GM21737 (cell line): Measurements from ENCODE around the gene ACE.

Source experiments
- ATAC-seq: cut with Tn5 transposase; IDR thresholded peaks from one replicate; pipeline ENCODE4 v1.9.1; 2021; ENCODE audit warnings: mild to moderate bottlenecking, moderate library complexity; ENCODE audit not compliant: unreplicated experiment

The ACE gene

DNA sequence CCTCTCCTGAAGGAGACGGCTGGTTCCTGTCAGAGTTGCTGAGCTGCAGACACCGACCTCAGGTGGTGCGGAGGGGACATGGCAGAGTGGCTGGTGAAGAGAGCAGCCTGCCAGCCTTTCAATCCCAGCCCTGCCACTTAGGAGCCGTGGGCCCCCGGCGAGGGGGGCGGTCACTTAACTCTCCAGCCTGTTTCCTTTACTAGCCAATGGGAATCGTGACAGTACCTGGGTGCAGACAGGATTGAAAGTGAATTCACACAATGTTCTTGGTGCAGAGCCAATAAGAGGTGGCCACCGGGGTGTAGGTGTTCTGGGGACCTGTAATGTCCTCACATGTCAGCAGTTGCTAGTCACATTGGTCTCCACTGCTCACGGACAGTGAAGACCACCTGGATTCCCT lies 13.5 kb downstream of the ACE start:
- ATAC-seq = no peak

- no peak for ATAC-seq
These were observed 14.1 kb downstream of the ACE start for GRCh38 chr17:63490858-63491400.

DNA sequence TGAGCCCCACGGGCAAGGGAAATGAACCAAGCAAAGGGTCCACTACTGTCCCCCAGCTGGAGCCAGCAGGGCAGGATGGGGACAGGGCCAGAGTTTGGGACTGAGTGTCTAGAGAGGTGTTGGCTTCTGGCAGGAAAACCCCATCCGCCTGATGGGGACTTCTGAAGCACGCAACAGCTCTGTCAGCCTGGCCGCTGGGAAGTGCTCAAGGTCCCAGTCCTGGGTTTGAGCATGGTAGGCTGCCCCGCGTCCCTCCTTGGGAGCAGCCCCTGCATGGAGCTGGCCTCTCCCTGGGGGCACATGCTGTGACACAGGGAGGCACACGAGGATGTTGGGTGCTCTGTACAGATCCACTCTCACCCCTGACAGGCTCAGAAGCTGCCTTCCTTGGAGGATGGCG lies 14.6 kb downstream of the ACE start:
- ATAC-seq = no peak

- ATAC-seq = no peak
These were observed 15.2 kb downstream of the ACE start for GRCh38 chr17:63491977-63492618.

DNA sequence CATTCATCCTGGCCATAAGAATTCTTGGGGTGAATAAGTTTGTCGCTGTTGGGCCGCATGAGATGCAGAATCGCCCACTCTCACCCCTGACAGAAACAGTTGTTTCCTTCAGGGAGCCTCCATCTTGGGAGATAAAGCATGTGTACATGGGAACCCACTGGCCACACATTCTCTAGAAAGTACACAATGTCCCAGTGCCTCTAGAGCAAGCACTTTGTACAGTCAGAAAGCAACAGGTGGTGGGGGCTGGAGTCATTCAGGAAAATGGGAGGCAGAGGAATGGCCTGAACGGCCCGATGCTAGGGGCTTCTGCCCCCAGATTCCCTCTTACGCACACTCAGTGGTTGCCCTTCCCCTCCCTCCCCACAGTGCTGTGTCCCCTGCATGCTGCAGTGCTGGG lies 16.1 kb downstream of the ACE start:
- no peak for ATAC-seq

- ATAC-seq = no peak
These were observed 16.6 kb downstream of the ACE start for GRCh38 chr17:63493411-63493810.

GRCh38 chr17:63494300-63494928 lies 17.6 kb downstream of the ACE start:
- no peak for ATAC-seq

- no peak for ATAC-seq
These were observed 18.6 kb downstream of the ACE start for GRCh38 chr17:63495491-63495890.

GRCh38 chr17:63496177-63496576 lies 19.3 kb downstream of the ACE start:
- ATAC-seq = no peak

GRCh38 chr17:63496663-63497400 lies 20.0 kb downstream of the ACE start:
- no peak for ATAC-seq

DNA sequence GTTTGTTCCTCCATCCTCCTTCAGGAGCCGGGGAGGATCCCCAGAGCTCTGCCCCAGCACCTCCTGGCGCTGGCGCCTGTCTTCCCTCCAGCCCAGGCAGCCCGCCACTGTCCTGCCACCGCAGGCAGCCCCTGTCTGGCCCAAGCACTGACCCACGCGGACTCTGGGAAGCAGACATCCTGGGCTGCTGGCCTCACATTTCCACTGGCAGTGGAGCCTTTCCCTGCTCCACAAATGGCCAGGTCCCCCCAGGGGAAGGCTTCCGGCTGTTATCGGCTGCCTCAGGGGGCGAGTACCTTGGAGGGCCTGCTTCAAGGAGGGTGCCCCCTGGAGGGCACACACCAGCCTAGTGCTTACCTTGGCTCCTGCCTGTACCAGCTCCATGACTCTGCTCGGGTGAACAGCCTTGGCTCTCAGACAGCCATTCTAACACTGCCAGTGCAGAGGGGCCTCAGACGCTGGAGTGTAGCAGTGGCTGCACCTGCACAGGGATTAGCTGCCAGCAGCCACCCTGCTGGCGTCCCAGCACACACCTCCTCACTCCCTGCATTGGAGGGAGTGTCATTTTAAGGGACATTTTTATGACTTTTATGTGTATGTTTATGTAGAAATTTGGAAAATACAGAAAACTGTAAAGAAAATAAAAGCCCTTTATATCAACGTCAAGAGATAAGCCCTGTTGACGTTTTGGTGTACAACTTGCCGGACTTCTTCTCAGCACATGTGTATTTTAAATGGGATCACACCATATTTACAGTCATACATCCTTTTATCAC lies 21.0 kb downstream of the ACE start:
- no peak for ATAC-seq

- ATAC-seq = no peak
These were observed 21.9 kb downstream of the ACE start for GRCh38 chr17:63498626-63499195.

DNA sequence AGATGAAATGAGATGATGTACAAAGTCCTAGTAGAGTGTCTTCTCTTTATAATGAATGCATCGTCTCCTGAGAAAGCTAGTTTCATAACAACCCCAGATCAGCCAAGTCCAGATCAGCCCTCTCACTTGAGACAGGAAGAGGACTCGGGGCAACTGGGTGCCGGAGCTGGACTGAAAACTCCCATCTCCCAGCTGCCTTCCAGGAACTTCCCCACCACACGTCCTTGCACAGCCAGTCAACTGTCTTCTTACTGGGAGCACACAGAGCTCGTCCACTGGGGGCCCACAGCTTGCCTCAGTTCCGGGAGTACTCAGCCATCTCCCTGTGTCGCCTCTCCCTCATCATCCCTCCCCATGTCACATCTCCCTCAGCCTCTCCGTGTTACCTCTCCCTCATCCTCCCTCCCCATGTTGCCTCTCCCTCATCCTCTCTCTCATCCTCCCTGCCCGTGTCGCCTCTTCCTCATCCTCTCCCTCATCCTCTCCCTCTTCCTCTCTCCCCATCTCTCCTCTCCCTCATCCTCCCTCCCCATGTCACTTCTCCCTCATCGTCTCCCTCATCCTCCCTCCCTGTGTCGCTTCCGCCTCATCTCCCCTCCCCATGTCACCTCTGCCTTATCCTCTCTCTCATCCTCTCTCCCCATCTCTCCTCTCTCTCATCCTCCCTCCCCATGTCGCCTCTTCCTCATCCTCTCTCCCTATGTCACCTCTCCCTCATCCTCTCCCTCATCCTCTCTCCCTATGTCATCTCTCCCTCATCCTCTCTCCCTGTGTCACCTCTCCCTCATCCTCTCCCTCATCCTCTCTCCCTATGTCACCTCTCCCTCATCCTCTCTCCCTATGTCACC lies 23.9 kb downstream of the ACE start:
- ATAC-seq = no peak

GRCh38 chr17:63503341-63503705 lies 26.5 kb downstream of the ACE start:
- ATAC-seq = no peak

DNA sequence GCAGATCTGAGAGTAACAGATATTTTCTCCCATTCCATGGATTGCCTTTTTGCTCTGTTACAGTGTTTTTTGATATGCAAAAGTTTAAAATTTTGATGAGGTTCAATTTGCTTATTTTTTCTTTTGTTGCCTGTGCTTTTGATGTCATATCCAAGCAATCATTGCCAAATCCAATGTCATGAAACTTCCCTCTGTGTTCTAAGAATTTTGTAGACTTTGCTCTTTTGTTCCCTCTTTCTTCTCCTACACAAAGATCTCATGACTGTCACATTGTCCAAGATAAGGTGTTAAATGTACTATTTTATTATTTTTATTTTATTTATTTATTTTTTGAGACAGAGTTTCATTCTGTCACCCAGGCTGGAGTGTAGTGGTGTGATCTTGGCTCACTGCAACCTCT lies 27.4 kb downstream of the ACE start:
- no peak for ATAC-seq

DNA sequence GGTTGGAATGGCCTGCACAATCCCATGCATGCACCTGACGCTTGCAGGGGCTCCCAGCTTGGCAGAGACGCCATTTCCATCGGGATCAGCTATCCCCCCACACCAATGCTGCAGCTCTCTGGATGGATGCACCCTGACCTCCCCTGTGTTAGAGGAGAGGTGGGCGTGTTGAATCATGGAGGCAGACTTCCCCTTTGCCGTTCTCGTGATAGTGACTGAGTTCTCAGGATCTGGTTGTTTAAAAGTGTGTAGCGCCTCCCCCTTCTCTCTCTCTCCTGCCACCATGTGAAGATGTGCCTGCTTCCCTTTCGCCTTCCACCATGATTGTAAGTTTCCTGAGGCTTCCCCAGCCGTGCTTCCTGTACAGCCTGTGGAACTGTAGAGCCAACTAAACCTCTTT lies 28.5 kb downstream of the ACE start:
- ATAC-seq = no peak

DNA sequence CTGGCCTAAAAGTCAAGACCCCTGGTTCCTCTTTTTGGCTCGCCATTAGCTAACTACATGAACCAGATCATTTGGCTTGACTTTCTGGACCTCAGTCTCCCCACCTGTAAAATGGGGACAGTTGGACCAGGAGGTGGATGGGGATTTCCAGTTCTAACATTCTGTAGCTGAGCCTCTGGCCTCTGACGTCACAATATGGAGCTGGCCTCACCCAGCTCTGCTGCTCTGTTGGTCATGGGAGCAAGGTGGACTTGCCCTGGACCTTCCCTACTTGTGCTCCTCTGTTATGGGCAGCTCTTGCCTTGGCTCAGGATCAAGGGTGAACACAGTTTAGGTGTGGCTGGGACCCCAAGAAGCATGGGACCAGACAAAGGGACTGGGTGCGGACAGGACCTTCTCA lies 29.8 kb downstream of the ACE start:
- ATAC-seq = no peak

DNA sequence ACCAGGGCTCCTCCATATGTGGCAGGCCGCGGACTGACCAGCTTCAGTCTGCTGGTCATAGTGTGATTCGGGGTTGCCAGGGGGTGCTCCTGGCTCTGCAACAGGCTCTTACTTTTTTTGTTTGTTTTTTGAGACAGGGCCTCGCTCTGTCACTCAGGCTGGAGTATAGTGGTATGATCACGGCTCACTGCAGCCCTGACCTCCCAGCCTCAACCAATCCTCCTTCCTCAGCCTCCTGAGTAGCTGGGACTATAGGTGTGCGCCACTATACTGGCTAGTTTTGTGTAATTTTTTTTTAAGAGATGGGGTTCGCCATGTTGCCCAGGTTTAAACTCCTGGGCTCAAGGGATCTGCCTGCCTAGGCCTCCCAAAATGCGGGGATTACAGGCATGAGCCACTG lies 34.5 kb downstream of the ACE start:
- ATAC-seq = no peak

DNA sequence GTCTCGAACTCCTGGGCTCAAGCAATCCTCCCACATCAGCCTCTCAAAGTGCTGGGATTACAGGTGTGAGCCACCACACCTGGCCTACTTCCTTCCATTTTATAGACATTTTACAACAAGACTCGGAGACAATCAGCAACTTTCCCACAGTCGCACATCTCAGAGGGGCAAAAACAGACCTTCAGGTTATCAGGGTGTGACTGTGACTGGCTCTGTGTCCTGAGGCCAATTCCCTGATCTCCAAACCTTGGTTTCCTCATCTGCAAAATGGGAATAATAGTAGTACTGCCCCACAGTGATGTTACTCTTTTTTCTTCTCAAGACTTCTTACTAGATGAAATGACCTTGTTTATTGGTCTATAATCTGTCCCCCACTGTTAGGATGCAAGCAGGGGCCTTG lies 35.5 kb downstream of the ACE start:
- no peak for ATAC-seq
